Neuron (in vitro differentiated cells): ENCODE results near the gene ARHGAP36.
A peak's percentile ranks its signal among the peaks of the same experiment; 100 is the strongest.

ENCODE experiments used
- H2AFZ ChIP-seq: one replicate; pipeline ENCODE4 v1.6.1; 2013; ENCODE audit warnings: low read depth, mild to moderate bottlenecking, inconsistent platforms, low read length, moderate library complexity
- H3K27me3 ChIP-seq: one replicate; pipeline ENCODE4 v1.6.1; 2013; ENCODE audit warnings: low read length; ENCODE audit not compliant: insufficient read depth
- H3K36me3 ChIP-seq: one replicate; pipeline ENCODE4 v1.6.1; 2013; ENCODE audit warnings: low read length; ENCODE audit not compliant: insufficient read depth
- H3K4me1 ChIP-seq: one replicate; pipeline ENCODE4 v1.6.1; 2013; ENCODE audit warnings: low read length; ENCODE audit not compliant: insufficient read depth
- H3K4me3 ChIP-seq: 2 replicates; pipeline ENCODE4 v1.5.1; 2013; ENCODE audit warnings: mild to moderate bottlenecking, low read length, moderate library complexity
- H3K9me3 ChIP-seq: one replicate; pipeline ENCODE4 v1.6.1; 2013; ENCODE audit warnings: low read length

The ARHGAP36 gene

DNA sequence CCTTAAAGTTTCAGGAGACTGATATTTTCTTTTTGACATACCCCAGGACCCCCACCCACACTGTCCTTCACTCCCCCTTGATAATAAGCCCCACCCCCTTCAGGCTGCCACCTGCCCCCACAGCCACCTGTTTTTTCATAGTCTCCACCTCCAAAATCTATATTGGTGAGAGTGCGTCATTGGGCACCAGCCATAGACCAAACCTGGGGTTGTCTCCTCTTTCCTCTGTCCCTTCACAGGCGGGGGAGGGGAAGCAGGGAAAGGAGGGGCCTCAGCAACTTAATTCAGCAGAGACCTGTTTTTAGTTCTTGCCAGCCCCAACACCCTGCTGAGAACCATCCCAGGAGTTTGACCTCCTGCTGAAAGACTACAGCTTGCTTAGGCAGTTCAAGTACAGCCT lies 1.1 kb downstream of the ARHGAP36 start:
- no peaks in the 10 kb centered on the region for H3K9me3 ChIP-seq
- no peak overlapping the region for H3K4me3 ChIP-seq
- no peak overlapping the region for H2AFZ ChIP-seq
- no peaks in the 10 kb centered on the region for H3K4me1 ChIP-seq
- H3K27me3 ChIP-seq, result peaks cover 23% of the 10 kb centered on the region
- H3K36me3 ChIP-seq, result no peaks in the 10 kb centered on the region

DNA sequence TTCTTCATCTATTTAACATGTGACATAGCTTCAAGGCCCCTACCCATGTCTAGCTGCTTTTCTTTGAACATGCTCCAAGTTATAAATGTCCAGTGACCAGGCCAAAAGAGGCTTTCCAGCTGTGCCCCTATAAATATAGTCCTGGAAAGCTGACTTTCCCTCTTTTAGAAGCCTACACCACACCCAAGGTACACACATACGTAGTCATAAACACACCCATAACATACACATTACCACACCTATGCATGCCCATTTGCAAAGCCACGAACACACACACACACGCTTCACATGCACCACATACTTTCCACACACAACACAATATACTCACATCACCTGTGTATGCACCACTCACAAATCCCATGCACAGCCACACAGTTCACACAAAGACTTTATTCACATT lies 2.0 kb downstream of the ARHGAP36 start:
- H3K36me3 ChIP-seq, result no peaks in the 10 kb centered on the region
- H3K4me3 ChIP-seq, result no peak overlapping the region
- H3K27me3 ChIP-seq, result peaks cover 24% of the 10 kb centered on the region
- no peaks in the 10 kb centered on the region for H3K4me1 ChIP-seq
- H3K9me3 ChIP-seq, result no peaks in the 10 kb centered on the region
- no peak overlapping the region for H2AFZ ChIP-seq

DNA sequence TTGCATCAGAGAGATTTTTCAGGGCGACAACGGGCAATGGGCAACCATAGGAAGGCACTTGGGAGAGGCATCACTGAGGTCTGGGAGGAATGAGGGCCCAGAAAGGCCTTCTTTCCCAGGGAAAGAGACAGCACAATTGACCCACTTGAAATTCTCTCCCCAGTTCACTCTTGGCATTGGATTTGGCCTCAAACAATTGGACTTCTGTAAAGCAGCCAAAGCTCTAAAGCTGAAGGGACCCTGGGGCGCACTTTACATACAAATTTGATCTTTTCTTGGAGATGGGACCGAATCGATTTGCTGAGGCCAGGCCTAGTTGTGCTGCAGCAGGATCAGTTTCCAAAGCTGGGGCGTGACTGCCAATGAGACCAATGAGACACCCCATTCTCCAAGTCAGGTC lies 3.2 kb downstream of the ARHGAP36 start:
- no peak overlapping the region for H2AFZ ChIP-seq
- peaks cover 32% of the 10 kb centered on the region for H3K27me3 ChIP-seq
- H3K4me3 ChIP-seq, result no peak overlapping the region
- H3K9me3 ChIP-seq, result no peaks in the 10 kb centered on the region
- H3K4me1 ChIP-seq, result no peaks in the 10 kb centered on the region
- no peaks in the 10 kb centered on the region for H3K36me3 ChIP-seq

DNA sequence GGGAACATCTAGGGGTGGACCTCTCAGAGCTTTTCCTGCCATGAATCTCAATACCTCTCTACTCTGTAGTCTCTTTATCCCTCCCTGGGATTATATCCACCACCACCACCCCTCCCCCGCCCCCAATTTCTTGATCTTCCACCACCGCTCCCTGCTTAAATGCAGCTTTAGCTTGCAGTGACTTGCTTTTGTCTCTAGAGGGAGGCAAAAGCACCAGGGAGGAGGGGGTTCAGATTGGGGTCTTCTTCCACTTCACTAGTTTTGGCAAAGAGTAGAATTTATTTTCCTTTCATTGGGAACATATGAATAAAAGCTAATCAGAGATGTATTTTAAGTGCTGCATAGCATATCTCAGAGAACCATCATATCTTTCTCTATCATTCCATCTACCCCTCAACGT lies 5.5 kb downstream of the ARHGAP36 start:
- Histone ChIP-seq H3K9me3 (no peaks in the 10 kb centered on the region), H3K4me3 (no peak overlapping the region), H3K4me1 (peaks cover 3% of the 10 kb centered on the region), H3K36me3 (no peaks in the 10 kb centered on the region), H2AFZ (no peak overlapping the region), H3K27me3 (peaks cover 35% of the 10 kb centered on the region)

DNA sequence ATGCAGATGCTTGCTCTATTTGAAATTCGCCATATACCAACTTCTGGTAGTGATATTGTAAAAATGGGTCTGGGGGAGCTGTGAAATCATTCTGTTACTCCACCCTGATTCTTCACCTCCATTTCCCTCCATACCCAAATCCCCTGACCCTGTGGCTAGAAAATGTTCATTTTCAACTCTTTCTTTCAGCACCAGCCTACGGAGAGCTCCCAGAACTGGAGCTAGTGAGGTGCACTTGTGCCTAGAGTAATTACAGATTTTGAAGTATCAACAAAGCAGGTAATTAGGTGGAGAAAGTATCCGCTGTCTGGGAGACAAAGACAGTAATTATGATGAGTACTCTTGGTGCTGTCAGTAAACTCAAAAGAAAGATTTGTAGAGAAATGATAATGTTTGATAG lies 8.1 kb downstream of the ARHGAP36 start:
- no peaks in the 10 kb centered on the region for H3K36me3 ChIP-seq
- no peaks in the 10 kb centered on the region for H3K9me3 ChIP-seq
- peaks cover 3% of the 10 kb centered on the region for H3K4me1 ChIP-seq
- no peak overlapping the region for H3K4me3 ChIP-seq
- peaks cover 47% of the 10 kb centered on the region for H3K27me3 ChIP-seq
- no peak overlapping the region for H2AFZ ChIP-seq

DNA sequence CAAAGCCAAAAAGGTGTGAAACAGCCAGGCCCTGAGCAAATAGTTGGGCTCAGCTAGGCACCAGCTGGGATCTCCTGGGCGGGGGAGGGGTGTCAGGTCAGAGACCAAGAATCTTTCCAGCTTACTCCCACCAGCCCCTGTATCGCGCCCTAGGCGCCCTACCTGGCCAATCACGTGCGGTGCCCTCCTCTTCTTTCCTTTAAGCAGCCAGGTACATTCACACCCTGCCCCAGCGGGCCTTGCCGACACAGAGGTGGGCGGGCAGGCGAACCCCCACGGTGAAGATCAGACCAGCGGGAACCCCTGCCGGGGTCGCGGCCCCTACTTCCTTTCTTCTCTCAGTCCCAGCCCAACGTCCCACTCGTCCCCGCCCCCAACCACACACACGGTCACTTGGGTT lies 9.1 kb downstream of the ARHGAP36 start:
- no peak overlapping the region for H3K4me3 ChIP-seq
- H3K4me1 ChIP-seq, result peaks cover 3% of the 10 kb centered on the region
- H3K9me3 ChIP-seq, result no peaks in the 10 kb centered on the region
- peaks cover 51% of the 10 kb centered on the region for H3K27me3 ChIP-seq
- H3K36me3 ChIP-seq, result no peaks in the 10 kb centered on the region
- no peak overlapping the region for H2AFZ ChIP-seq

DNA sequence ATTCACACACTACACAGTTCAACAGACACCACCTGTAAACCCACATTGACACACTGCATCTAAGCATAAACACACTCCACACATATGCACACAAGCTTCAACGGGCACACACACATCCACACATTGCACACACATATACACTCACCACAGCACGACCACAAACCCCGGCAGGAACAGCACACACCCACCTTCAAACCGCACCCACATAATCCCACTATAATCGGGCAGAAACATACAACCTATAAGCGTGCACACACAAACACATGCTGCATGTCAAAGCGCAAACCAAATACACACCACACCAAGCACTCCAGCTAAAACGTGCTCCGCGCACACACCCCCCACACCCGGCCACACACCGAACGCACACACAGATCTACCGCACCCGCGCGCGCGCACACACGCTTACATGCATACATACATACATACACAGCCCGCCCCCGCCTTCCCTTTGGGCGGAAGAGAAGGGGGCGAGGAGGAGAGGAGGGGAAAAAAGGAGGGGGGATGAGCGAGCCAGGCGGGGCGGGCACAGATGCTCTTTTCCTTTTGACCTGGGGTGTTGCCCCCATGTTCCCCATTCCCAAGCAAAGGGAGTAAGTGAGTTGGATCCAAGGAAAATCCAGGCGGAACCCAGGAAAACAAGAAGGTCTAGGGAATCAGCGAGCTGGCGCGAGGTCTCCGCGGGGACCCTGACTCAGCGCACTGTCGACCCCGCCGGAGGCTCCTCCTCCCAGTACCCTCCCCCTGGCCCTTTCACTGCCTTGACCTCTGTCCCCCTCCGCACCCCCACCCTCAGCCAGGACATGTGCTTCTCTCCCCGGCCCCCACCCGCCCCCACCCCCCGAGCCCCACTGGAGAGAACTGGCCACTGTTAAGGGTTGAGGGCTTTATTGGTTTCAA lies 9.9 kb downstream of the ARHGAP36 start:
- H3K9me3 ChIP-seq, result no peaks in the 10 kb centered on the region
- peaks cover 60% of the 10 kb centered on the region for H3K27me3 ChIP-seq
- H2AFZ ChIP-seq, result no peak overlapping the region
- H3K36me3 ChIP-seq, result no peaks in the 10 kb centered on the region
- peak overlapping the region; percentile 25 for H3K4me3 ChIP-seq
- H3K4me1 ChIP-seq, result peaks cover 3% of the 10 kb centered on the region

DNA sequence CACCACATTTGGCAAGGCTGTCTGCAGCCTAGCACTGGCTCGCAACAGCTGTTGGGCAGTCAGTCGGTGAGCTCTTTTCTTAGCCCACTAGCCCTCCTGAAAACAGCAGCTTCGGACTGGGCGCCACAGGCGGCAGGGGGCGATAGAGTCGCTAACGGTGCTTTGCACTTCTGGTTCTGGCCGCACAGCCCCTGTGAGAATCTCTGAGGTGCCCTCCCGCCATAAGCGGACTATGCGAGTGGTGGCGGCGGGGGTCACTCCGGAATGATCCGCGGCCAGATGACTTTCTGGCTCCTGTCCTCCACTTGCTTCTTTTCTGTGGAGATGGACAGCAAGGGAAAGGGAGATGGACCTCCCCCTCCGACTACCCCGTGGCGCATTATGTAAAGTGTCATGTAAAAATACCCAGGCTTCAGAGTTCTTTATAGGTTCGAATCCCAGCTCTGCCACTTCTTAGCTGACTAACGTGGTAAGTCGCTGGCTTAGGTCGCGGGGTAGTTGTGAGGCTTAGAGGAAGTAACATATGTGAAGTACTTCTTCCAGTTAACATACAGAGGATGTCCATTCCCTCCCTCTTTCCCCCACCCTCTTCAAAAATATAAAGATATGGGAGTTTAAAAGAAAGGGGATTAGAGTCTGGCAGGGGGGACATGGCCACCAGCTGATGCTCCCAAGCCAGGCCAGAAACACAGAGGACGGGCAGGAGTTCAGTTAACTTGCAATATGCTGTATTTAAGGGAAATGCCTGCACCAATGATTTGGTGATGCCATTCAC lies 11.0 kb downstream of the ARHGAP36 start:
- H3K4me1 ChIP-seq, result peaks cover 3% of the 10 kb centered on the region
- no peak overlapping the region for H2AFZ ChIP-seq
- no peaks in the 10 kb centered on the region for H3K9me3 ChIP-seq
- H3K4me3 ChIP-seq, result no peak overlapping the region
- H3K27me3 ChIP-seq, result peaks cover 70% of the 10 kb centered on the region
- no peaks in the 10 kb centered on the region for H3K36me3 ChIP-seq

DNA sequence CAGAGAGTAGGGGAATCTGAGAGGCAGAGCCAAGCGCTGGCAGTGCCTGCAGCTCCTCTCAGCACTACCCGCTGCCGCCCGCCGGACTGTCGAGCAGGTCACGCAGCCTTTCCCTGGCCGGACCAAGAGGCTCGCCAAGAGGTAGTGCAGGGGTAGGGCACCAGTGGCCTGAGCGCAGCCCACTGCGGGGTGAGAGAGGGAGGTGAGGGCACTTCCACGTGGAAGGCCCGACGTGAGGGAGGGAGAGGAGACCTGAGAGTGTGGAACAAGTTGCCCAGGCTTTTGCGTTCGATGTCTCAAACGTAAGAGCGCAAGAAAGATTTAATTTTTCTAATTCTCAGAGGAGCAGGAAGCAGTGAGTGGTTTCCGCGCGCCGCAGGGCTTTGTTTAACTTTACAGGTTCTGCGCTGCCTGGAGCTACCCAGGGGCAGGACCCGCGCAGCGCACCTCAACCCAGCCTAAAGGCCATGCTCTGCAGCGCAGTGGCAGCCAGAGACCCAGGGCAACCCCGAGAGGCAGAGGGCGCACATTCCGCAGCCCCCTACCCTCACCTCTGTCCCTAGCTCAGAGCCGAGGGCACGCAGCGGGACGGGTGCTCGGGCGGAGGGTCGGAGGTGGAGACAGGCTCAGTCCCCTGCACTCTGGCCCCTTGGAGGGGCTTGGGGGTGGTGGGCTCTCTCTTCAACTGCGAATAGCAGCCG lies 14.9 kb downstream of the ARHGAP36 start:
- H3K4me3 ChIP-seq, result no peak overlapping the region
- H2AFZ ChIP-seq, result no peak overlapping the region
- peaks cover 55% of the 10 kb centered on the region for H3K27me3 ChIP-seq
- no peaks in the 10 kb centered on the region for H3K36me3 ChIP-seq
- H3K4me1 ChIP-seq, result peaks cover 3% of the 10 kb centered on the region
- H3K9me3 ChIP-seq, result no peaks in the 10 kb centered on the region

DNA sequence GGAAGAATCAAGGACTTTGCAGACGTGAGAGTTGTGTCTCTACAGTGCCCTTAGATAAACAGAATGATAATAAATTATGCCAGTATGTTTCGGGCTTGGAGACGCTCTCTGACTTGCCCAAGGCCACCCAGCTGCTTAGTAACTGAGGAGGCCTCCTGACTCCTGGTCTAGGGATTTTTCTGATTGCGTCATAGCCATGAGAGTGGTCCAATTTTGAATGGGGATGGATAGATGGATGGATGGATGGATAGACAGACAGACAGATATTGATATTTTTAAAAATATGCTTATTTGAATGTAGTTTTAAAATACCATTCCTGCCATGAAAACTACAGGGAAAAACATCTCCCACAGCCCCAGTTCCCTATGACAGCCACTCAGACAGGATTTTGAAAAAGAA lies 15.5 kb downstream of the ARHGAP36 start:
- H3K36me3 ChIP-seq, result no peaks in the 10 kb centered on the region
- H2AFZ ChIP-seq, result no peak overlapping the region
- no peak overlapping the region for H3K4me3 ChIP-seq
- no peaks in the 10 kb centered on the region for H3K9me3 ChIP-seq
- H3K4me1 ChIP-seq, result no peaks in the 10 kb centered on the region
- peaks cover 58% of the 10 kb centered on the region for H3K27me3 ChIP-seq

DNA sequence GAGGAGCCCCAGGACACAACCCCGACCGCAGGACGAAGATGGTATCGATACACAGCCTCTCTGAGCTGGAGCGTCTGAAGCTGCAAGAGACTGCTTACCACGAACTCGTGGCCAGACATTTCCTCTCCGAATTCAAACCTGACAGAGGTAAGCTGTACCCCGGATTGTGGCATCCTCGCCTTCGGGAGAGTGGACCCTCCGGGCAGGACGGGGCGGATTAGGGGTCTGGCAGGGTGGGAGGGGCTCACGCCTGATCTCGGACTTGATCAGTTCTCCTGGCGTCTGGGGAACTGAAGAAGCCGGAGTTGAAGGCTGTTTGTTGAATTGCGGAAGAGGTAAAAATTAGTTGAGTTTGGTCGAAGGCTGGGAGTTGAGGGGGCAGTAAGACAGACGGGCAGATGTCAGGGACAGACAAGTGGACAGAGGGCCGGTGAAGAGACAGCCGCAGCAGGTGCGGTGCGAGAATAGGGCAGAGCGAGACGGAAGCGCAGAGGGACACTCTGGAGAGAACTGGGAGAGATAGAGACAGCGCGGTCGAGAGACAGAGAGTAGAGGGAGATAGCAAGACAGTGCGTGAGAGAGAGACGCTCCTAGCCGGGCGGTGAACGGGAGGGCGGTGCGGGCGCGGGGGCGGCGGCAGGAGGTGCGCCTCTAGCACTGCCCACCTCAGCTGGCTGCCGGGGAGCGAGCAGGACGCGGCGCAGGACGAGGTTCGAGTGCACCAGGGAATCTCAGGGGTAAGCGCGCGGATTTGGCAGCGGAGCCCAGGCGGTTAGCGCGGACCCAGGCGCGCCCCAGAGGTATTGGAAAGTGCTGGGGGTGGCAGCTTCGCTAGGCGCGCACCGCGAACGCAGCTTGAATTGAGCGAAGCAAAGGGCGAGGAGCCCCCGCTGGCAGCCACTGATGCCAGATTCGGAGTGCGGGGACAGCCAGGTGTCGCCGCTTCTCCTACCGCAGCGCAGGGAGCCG lies 23.9 kb downstream of the ARHGAP36 start:
- H2AFZ ChIP-seq, result no peak overlapping the region
- H3K4me1 ChIP-seq, result no peaks in the 10 kb centered on the region
- H3K9me3 ChIP-seq, result no peaks in the 10 kb centered on the region
- no peak overlapping the region for H3K4me3 ChIP-seq
- no peaks in the 10 kb centered on the region for H3K36me3 ChIP-seq
- H3K27me3 ChIP-seq, result peaks cover 52% of the 10 kb centered on the region

DNA sequence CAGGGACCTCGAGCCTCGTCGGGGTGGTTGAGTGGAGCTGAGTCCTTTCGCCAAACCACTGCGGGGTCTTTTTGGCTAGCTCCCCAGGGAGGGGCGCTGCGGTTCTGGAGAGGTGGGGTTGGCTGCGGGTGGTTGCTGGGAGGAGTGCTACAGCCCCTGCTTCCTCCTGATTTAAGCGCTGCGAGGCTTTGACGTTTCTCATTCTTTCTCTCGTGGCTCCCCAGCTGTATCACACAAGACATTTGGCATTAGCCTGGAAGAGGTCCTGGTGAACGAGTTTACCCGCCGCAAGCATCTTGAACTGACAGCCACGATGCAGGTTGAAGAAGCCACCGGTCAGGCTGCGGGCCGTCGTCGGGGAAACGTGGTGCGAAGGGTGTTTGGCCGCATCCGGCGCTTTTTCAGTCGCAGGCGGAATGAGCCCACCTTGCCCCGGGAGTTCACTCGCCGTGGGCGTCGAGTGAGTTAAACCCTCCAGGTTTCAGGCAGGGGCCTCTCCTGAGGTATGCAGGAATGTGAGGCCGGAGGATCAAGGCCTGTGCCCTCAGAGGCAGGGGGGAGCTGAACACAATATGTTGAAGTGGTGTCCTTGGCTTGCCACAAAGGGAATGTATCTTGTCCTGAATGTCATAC lies 25.5 kb downstream of the ARHGAP36 start:
- peaks cover 50% of the 10 kb centered on the region for H3K27me3 ChIP-seq
- H3K9me3 ChIP-seq, result no peaks in the 10 kb centered on the region
- H3K36me3 ChIP-seq, result no peaks in the 10 kb centered on the region
- no peaks in the 10 kb centered on the region for H3K4me1 ChIP-seq
- no peak overlapping the region for H3K4me3 ChIP-seq
- H2AFZ ChIP-seq, result no peak overlapping the region
